ENCODE results near the gene EDA.

EDA gene

DNA sequence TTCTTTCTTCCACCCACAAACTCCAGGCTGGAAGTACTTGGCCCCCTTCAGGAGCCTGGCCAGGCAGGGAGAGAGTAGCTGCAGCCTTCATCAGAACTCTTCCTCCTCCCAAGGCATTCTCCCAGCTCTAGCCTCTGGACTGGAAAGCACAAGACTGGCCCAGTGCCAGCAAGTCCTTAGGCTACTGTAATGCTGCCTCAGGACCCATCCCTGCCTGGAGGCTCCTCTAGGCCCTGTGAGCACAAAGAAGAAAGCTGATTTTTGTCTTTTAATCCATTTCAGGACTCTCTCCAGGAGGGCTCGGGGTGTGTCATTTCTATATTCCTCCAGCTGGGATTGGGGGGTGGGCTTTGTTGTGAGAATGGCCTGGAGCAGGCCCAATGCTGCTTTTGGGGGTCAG lies 423.0 kb downstream of the EDA start:
- no peaks in the 10 kb centered on the region for H3K36me3 ChIP-seq (ENCODE audit: control insufficient read depth, insufficient read depth, low read length)
- no peaks in the 10 kb centered on the region for H3K27me3 ChIP-seq (ENCODE audit: control insufficient read depth, insufficient read depth, low read length)
- no peaks in the 10 kb centered on the region for H3K4me1 ChIP-seq (ENCODE audit: control insufficient read depth, insufficient read depth, low read length)
- H3K27ac ChIP-seq (ENCODE audit: low read depth, low read length): no peak overlapping the region
- no peak overlapping the region for H3K9ac ChIP-seq (ENCODE audit: low read length)
- H3K4me3 ChIP-seq (ENCODE audit: low read length): no peak overlapping the region

GRCh38 chrX:70039758-70040157 lies 423.8 kb downstream of the EDA start:
- no peak overlapping the region for H3K4me3 ChIP-seq (ENCODE audit: low read length)
- H3K27ac ChIP-seq (ENCODE audit: low read depth, low read length): no peak overlapping the region
- H3K4me1 ChIP-seq (ENCODE audit: control insufficient read depth, insufficient read depth, low read length): no peaks in the 10 kb centered on the region
- H3K36me3 ChIP-seq (ENCODE audit: control insufficient read depth, insufficient read depth, low read length): no peaks in the 10 kb centered on the region
- H3K27me3 ChIP-seq (ENCODE audit: control insufficient read depth, insufficient read depth, low read length): no peaks in the 10 kb centered on the region
- H3K9ac ChIP-seq (ENCODE audit: low read length): no peak overlapping the region

DNA sequence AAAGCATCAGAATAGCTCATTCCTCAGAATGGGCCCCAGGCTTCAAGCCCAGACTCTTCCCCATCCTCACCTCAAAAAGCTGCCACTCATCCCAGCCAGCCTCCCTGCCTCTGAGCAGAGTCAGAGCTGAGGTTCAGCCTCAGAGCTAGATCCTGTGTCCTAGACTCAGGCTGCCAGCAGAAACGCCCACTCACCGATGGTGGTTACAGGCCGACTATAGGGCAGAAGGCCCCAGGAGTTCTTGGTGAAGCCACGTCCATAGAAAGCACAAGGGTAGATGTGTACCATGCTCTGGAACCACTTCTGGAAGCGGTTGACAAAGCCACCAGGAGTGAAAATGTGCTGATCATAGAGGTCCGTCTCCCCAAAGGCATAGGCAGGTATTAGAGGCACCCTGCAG lies 426.1 kb downstream of the EDA start:
- H3K36me3 ChIP-seq (ENCODE audit: control insufficient read depth, insufficient read depth, low read length): no peaks in the 10 kb centered on the region
- H3K9ac ChIP-seq (ENCODE audit: low read length): no peak overlapping the region
- no peak overlapping the region for H3K4me3 ChIP-seq (ENCODE audit: low read length)

DNA sequence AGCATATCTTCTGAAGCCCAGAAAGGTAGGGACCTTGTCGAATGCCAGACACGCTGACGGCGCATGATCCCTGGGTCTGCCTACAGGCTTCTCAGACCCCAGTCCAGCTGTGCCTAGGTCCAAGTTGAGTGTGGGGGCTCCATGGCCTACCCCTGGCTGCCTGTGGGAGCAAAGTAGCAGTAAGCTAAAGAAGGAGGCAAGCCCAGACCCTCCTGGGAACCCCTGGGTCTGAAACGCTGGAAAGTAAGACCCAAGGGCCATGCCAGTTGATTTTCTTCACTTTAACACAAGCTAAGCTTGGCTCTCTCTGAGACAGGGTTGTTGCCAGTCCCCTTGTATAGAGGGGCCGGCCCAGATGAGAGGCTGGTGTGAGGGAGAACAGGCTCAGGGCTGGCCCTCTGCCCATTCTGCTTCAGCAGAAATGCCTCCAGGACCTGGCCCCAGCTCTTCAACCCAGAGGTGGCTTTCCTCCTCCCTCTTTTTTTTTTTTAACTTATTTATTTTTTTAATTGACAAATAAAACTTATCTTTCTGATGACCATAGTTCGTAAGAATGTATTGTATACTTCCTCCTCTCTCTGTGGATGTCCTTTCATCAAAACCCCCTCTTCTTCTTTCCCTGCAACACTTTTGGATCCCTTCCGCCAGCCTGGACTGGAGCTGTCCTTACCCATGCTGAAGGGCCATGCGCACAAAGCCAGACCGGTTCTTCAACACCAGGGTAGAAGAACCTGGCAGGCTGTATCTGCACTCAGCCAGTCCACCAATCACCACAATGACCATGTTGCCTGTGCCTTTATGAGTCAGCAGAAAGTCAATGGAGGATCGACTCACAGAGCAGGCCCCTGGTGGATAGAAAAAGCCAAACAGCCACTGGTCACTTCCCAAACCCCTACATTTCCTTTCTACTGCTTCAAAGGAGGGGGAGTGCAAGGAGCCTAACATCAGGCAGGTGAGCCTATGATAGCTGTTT lies 426.8 kb downstream of the EDA start:
- H3K27ac ChIP-seq (ENCODE audit: low read depth, low read length): no peak overlapping the region
- H3K4me1 ChIP-seq (ENCODE audit: control insufficient read depth, insufficient read depth, low read length): no peaks in the 10 kb centered on the region

More for the DNA sequence above, 426.1 kb downstream of the EDA start:
- H3K27ac ChIP-seq (ENCODE audit: low read depth, low read length): no peak overlapping the region
- no peaks in the 10 kb centered on the region for H3K27me3 ChIP-seq (ENCODE audit: control insufficient read depth, insufficient read depth, low read length)
- no peaks in the 10 kb centered on the region for H3K4me1 ChIP-seq (ENCODE audit: control insufficient read depth, insufficient read depth, low read length)

DNA sequence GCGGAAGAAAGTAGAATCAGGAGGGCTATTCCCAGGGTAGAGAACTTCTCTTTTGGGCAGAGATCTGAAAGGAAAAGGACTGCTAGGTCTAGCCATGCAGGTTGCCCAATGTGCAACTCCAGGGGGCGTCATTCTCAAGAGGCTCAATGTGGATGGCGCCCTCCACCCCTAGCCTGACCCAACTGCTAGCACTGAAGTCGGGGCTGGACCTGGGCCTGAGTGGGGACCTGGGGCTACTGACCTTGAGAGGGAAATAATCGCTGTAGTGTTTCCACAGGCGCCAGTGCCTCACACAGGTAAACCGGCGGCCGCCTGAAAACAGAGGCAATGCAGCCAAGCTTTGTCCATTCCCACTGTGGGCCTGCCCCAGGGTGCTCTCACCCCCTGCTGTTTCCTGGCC lies 427.8 kb downstream of the EDA start:
- H3K4me1 ChIP-seq (ENCODE audit: control insufficient read depth, insufficient read depth, low read length): no peaks in the 10 kb centered on the region
- no peak overlapping the region for H3K27ac ChIP-seq (ENCODE audit: low read depth, low read length)
- H3K9ac ChIP-seq (ENCODE audit: low read length): no peak overlapping the region
- H3K36me3 ChIP-seq (ENCODE audit: control insufficient read depth, insufficient read depth, low read length): no peaks in the 10 kb centered on the region
- no peak overlapping the region for H3K4me3 ChIP-seq (ENCODE audit: low read length)
- H3K27me3 ChIP-seq (ENCODE audit: control insufficient read depth, insufficient read depth, low read length): no peaks in the 10 kb centered on the region

More for the DNA sequence above, 426.8 kb downstream of the EDA start:
- H3K27me3 ChIP-seq (ENCODE audit: control insufficient read depth, insufficient read depth, low read length): no peaks in the 10 kb centered on the region
- no peak overlapping the region for H3K4me3 ChIP-seq (ENCODE audit: low read length)
- no peak overlapping the region for H3K9ac ChIP-seq (ENCODE audit: low read length)
- no peaks in the 10 kb centered on the region for H3K36me3 ChIP-seq (ENCODE audit: control insufficient read depth, insufficient read depth, low read length)

DNA sequence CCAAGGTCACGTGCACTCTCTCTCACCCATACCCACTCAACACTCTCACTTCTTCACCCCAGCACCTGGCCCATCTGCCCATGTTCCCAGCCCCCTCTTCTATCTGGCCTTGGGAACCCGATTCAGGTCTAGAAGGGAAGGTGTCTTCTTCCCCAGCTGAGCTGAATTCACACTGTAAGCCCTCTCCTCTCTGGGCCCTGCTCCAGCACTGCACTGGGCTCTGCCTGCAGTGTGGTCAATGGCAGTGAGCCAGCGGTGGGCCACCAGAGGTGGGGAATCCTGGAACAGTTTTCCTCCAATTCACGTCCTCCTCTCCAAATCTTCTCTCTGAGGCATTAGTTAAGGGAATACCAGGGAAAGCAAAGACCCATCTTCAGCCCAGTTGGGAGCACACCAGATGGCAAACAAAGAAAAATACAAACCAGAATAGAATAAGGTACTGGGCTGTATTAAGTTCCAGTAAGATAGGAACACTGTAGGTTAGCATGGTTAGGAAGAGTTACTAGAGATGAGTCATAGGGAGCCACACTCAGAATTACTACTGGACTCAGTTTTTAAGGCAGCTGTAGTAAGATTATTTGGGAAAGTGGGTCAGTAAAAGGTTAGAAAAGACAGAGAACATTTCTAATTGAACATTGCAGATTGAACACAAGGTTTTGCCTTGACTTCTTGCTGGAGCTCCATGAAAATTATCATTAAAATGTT lies 428.8 kb downstream of the EDA start:
- no peak overlapping the region for H3K27ac ChIP-seq (ENCODE audit: low read depth, low read length)
- no peak overlapping the region for H3K9ac ChIP-seq (ENCODE audit: low read length)
- no peaks in the 10 kb centered on the region for H3K4me1 ChIP-seq (ENCODE audit: control insufficient read depth, insufficient read depth, low read length)
- no peaks in the 10 kb centered on the region for H3K36me3 ChIP-seq (ENCODE audit: control insufficient read depth, insufficient read depth, low read length)
- H3K27me3 ChIP-seq (ENCODE audit: control insufficient read depth, insufficient read depth, low read length): no peaks in the 10 kb centered on the region
- H3K4me3 ChIP-seq (ENCODE audit: low read length): no peak overlapping the region

DNA sequence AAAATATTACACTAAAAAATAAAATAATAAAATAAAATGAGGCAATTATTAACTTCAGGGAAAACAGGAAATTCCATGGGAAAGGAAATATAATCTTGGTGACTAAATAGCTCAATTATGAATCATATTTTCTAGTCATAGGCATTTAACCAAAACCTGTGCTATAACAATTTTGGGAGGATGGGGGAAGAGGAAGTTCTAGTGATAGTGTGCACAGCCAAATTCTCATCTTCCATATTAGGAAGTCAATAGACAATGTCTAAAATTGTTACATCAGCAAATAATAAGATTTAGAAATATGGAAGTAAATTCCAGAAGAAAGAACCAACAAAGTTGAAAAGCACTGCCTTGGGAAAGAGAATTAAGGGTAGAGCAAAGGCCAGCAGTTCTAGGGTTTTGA lies 431.1 kb downstream of the EDA start:
- Histone ChIP-seq H3K36me3 (ENCODE audit: control insufficient read depth, insufficient read depth, low read length) (no peaks in the 10 kb centered on the region), H3K4me1 (ENCODE audit: control insufficient read depth, insufficient read depth, low read length) (no peaks in the 10 kb centered on the region), H3K27me3 (ENCODE audit: control insufficient read depth, insufficient read depth, low read length) (no peaks in the 10 kb centered on the region), H3K27ac (ENCODE audit: low read depth, low read length) (no peak overlapping the region), H3K9ac (ENCODE audit: low read length) (no peak overlapping the region), H3K4me3 (ENCODE audit: low read length) (no peak overlapping the region)

- H3K27ac ChIP-seq (ENCODE audit: low read depth, low read length): no peak overlapping the region
- H3K9ac ChIP-seq (ENCODE audit: low read length): no peak overlapping the region
- H3K4me3 ChIP-seq (ENCODE audit: low read length): no peak overlapping the region
- H3K27me3 ChIP-seq (ENCODE audit: control insufficient read depth, insufficient read depth, low read length): peaks cover 3% of the 10 kb centered on the region
- H3K36me3 ChIP-seq (ENCODE audit: control insufficient read depth, insufficient read depth, low read length): no peaks in the 10 kb centered on the region
- H3K4me1 ChIP-seq (ENCODE audit: control insufficient read depth, insufficient read depth, low read length): no peaks in the 10 kb centered on the region
Measured at GRCh38 chrX:70049406-70049805, 433.5 kb downstream of the EDA start.

GRCh38 chrX:70049925-70050324 lies 434.0 kb downstream of the EDA start, which contains the start of gene AWAT2:
Gene AWAT2, minus strand, starts transcription at chrX:70049938. Its CDS starts 6 bp downstream, at chrX:70049932.
- peaks cover 3% of the 10 kb centered on the region for H3K27me3 ChIP-seq (ENCODE audit: control insufficient read depth, insufficient read depth, low read length)
- no peak within 1 kb of the TSS for H3K9ac ChIP-seq (ENCODE audit: low read length)
- H3K27ac ChIP-seq (ENCODE audit: low read depth, low read length): no peak within 1 kb of the TSS
- H3K36me3 ChIP-seq (ENCODE audit: control insufficient read depth, insufficient read depth, low read length): no peaks in the 10 kb centered on the region
- H3K4me1 ChIP-seq (ENCODE audit: control insufficient read depth, insufficient read depth, low read length): no peaks in the 10 kb centered on the region
- no peak within 1 kb of the TSS for H3K4me3 ChIP-seq (ENCODE audit: low read length)

- Histone ChIP-seq H3K27me3 (ENCODE audit: control insufficient read depth, insufficient read depth, low read length) (peaks cover 3% of the 10 kb centered on the region), H3K9ac (ENCODE audit: low read length) (no peak overlapping the region), H3K4me3 (ENCODE audit: low read length) (no peak overlapping the region), H3K27ac (ENCODE audit: low read depth, low read length) (no peak overlapping the region), H3K4me1 (ENCODE audit: control insufficient read depth, insufficient read depth, low read length) (no peaks in the 10 kb centered on the region), H3K36me3 (ENCODE audit: control insufficient read depth, insufficient read depth, low read length) (no peaks in the 10 kb centered on the region)
Measured at GRCh38 chrX:70052895-70053615, 437.1 kb downstream of the EDA start.

DNA sequence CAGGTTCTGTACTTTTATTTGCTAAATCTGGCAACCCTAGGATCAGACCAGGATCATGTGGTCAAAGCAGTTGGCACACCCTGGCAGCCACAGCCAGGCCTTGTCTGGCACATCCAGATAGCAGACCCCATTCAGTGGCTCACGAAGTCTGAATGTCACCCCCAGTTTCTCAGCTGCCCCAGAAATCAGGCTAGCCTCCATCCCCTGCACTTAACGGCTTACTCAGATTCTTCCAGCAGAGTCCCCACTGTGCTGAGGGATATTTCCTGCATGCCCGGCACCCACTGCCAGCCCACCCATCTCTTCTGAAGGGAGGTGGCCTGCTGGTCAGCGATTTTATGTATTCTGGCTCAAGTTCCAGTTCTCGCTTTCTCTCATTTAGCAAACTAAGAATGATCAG lies 438.5 kb downstream of the EDA start:
- H3K4me3 ChIP-seq (ENCODE audit: low read length): no peak overlapping the region
- H3K27me3 ChIP-seq (ENCODE audit: control insufficient read depth, insufficient read depth, low read length): peaks cover 3% of the 10 kb centered on the region
- no peaks in the 10 kb centered on the region for H3K36me3 ChIP-seq (ENCODE audit: control insufficient read depth, insufficient read depth, low read length)
- H3K9ac ChIP-seq (ENCODE audit: low read length): no peak overlapping the region
- H3K4me1 ChIP-seq (ENCODE audit: control insufficient read depth, insufficient read depth, low read length): no peaks in the 10 kb centered on the region
- H3K27ac ChIP-seq (ENCODE audit: low read depth, low read length): no peak overlapping the region

DNA sequence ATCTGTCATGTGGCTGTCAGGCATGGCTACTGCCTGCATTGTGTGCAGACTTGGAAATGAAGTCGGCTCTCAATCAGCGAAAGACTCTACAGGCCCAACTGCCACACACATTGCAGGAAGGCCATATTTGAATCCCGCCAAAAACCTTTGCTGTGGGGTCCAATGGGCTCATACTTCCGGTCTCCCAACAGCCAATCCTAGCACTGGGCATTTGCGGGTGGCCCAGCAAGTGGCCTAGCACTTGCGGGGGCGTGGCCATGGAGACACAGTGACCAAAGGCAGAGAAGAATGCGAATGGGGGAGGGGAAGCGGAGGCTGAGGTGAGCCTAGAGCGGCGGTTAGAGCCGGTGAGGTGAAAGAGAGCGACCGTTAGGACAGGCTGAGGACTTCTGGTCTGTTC lies 446.2 kb downstream of the EDA start, which contains the start of gene OTUD6A:
Gene OTUD6A, plus strand, starts transcription at position 382 of the 400 bp plus-strand sequence. CDS start 68 bp downstream, outside the sequence.
- H3K27me3 ChIP-seq (ENCODE audit: control insufficient read depth, insufficient read depth, low read length): peaks cover 6% of the 10 kb centered on the region
- H3K9ac ChIP-seq (ENCODE audit: low read length): no peak within 1 kb of the TSS
- H3K4me1 ChIP-seq (ENCODE audit: control insufficient read depth, insufficient read depth, low read length): no peaks in the 10 kb centered on the region
- H3K27ac ChIP-seq (ENCODE audit: low read depth, low read length): no peak within 1 kb of the TSS
- no peak within 1 kb of the TSS for H3K4me3 ChIP-seq (ENCODE audit: low read length)
- no peaks in the 10 kb centered on the region for H3K36me3 ChIP-seq (ENCODE audit: control insufficient read depth, insufficient read depth, low read length)
